ENCODE results near the gene PRR12.

Gene PRR12

DNA sequence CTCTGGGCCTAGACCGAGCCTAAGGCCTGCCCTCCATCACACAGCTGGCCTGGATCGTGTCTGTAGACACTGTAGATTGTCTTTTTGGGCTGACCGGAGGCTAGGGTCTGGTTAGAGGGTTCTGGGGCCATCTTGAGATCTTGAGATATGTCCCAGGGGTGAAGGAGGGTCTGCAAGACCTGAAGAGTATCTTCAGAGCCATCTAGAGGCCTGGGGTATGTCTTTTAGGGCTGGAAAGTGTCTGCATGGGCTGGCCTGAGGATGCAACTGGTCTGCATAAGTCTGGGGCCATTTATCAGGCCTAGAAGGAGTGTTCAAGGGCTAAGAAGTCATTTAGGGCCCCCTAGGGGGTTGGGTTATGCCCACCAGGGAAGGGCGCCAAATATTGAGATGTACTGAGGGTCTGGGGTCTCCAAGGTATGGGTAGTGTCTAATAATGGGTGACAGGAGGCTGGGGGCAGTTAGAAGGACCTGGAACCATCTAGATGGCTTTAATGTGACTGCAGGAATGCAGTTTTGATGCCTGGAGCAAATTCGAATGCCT lies 51.6 kb downstream of the PRR12 start:
- intact Hi-C loops (cut with micrococcal nuclease) = loop anchor here (1.0 to 5.0 kb wide), 2 partner anchors 52 to 190 kb away; partner anchors contain the start of genes ALDH16A1 and PIH1D1
- Mint-ChIP-seq H3K9me3 (no peaks in the 10 kb centered on the region), H3K36me3 (ENCODE audit: low read depth) (peaks cover 58% of the 10 kb centered on the region), H3K27ac (peak overlapping the region; percentile 100), H3K4me1 (ENCODE audit: low read depth) (peaks cover 61% of the 10 kb centered on the region), H3K27me3 (no peaks in the 10 kb centered on the region), H3K4me3 (peak overlapping the region; percentile 99)

DNA sequence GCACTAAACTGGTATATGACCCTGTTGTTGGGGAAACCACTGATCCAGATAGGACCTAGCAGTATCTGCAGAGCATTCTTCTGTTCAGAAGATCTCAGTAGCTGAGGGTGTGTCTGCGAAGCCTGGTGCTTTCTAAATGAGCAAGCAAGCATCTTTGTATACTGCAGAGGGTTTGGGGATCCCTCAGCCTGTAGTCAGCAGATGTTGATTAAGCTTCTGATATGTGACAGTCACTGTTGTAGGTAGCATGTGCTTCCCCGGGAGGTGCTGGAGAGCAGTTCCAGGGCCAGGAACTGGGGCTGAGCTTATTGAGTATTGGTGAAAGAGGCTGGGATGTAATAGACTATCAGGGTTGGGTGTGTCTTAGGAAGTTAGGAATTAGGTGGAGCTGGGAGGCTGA lies 52.5 kb downstream of the PRR12 start:
- H3K36me3 Mint-ChIP-seq (ENCODE audit: low read depth) = peaks cover 67% of the 10 kb centered on the region
- no peak overlapping the region for H3K27ac Mint-ChIP-seq

DNA sequence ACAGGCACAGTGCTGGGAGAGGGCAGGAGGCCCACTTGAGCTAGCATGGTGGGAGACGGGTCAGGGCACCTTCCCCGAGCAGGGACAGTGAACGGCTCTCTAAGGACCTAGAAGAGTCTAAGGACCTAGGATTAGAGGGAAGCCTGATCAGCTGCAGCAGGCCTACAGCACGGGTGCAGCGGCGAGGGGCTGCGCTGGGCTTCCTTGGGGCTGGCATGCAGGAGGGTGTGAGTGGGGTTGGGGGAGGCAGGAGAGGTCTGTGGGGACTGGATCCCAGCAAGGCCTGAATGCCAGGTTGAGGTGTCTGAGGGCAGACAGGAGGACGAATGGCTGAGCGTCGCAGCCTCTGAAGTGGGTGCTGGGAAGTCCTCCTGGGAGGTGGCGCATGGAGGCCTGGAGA lies 54.6 kb downstream of the PRR12 start:
- Mint-ChIP-seq H3K4me3 (no peak overlapping the region), H3K27ac (no peak overlapping the region), H3K27me3 (no peaks in the 10 kb centered on the region), H3K36me3 (ENCODE audit: low read depth) (peaks cover 77% of the 10 kb centered on the region), H3K4me1 (ENCODE audit: low read depth) (peaks cover 39% of the 10 kb centered on the region), H3K9me3 (no peaks in the 10 kb centered on the region)
- intact Hi-C loops (cut with micrococcal nuclease) = no loop called here

More for the DNA sequence above, 52.5 kb downstream of the PRR12 start:
- Mint-ChIP-seq H3K4me1 (ENCODE audit: low read depth) (peaks cover 52% of the 10 kb centered on the region), H3K4me3 (no peak overlapping the region), H3K27me3 (no peaks in the 10 kb centered on the region), H3K9me3 (no peaks in the 10 kb centered on the region)
- intact Hi-C loops (cut with micrococcal nuclease) = loop anchor here (5.0 kb wide), 1 partner anchor 191 kb away; the partner anchor contains the start of genes ALDH16A1 and PIH1D1

DNA sequence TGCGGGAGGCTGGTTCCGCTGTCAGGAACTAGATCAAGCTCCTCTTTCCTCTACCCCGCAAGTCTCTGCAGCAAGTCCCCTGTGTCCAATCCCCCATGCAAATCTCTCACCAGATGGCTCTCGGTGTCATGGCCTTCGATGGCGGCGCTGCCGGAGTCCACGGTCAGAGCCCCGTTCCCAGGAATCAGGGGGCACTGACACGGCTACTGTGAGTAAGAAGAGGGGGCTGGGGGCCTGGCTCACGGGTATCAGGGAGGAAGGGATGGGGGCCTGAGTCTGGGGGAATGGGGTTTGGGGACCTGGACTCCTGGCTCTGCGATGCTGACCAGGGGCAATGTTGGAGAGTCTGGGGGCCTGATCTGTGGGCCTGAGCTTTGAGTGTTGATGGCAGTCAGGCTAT lies 55.0 kb downstream of the PRR12 start:
- H3K27me3 Mint-ChIP-seq = no peaks in the 10 kb centered on the region
- intact Hi-C loops (cut with micrococcal nuclease) = no loop called here
- no peaks in the 10 kb centered on the region for H3K9me3 Mint-ChIP-seq
- H3K36me3 Mint-ChIP-seq (ENCODE audit: low read depth) = peaks cover 77% of the 10 kb centered on the region
- H3K27ac Mint-ChIP-seq = no peak overlapping the region
- no peak overlapping the region for H3K4me3 Mint-ChIP-seq
- peaks cover 35% of the 10 kb centered on the region for H3K4me1 Mint-ChIP-seq (ENCODE audit: low read depth)

DNA sequence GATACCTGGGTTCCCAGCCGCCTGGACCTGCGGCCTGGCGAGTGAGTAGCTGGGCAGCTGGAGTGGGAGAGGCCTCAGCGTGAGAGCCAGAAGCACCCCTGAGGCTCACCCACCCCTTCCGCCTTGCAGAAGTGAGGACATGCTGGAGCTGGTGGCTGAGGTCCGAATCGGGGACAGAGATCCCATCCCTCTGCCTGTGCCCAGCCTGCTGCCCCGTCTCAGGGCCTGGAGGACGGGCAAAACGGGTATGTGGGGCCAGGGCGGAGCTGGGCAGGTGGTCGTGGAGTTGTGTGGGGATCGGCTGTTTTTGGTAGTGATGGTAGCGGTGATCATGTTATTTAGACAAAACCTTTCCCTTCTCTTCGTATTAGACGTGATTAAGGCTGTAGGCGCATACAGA lies 55.6 kb downstream of the PRR12 start:
- peaks cover 33% of the 10 kb centered on the region for H3K4me1 Mint-ChIP-seq (ENCODE audit: low read depth)
- no peak overlapping the region for H3K27ac Mint-ChIP-seq
- intact Hi-C loops (cut with micrococcal nuclease) = no loop called here
- no peak overlapping the region for H3K4me3 Mint-ChIP-seq
- H3K36me3 Mint-ChIP-seq (ENCODE audit: low read depth) = peaks cover 81% of the 10 kb centered on the region
- H3K9me3 Mint-ChIP-seq = no peaks in the 10 kb centered on the region
- H3K27me3 Mint-ChIP-seq = no peaks in the 10 kb centered on the region

DNA sequence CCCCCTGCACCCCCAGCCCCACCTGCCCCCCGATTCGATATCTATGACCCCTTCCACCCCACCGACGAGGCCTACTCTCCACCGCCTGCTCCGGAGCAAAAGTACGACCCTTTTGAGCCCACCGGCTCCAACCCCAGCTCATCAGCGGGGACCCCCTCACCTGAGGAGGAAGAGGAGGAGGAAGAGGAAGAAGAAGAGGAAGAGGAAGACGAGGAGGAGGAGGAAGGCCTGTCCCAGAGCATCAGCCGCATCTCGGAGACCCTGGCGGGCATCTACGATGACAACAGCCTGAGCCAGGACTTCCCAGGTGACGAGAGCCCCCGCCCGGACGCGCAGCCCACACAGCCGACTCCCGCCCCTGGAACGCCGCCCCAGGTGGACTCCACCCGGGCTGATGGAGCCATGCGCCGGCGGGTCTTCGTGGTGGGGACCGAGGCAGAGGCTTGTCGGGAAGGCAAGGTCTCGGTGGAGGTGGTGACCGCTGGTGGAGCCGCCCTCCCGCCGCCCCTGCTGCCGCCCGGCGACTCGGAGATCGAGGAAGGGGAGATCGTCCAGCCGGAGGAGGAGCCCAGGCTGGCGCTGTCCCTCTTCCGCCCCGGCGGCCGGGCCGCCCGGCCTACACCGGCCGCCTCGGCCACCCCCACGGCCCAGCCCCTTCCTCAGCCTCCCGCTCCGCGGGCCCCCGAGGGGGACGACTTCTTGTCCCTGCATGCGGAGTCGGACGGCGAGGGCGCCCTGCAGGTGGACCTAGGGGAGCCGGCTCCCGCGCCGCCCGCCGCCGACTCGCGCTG lies 60.2 kb downstream of the PRR12 start:
- Mint-ChIP-seq H3K4me1 (ENCODE audit: low read depth) (peaks cover under 1% of the 10 kb centered on the region), H3K27ac (no peak overlapping the region), H3K9me3 (no peaks in the 10 kb centered on the region), H3K36me3 (ENCODE audit: low read depth) (peaks cover 96% of the 10 kb centered on the region), H3K4me3 (no peak overlapping the region), H3K27me3 (no peaks in the 10 kb centered on the region)
- intact Hi-C loops (cut with micrococcal nuclease) = no loop called here

DNA sequence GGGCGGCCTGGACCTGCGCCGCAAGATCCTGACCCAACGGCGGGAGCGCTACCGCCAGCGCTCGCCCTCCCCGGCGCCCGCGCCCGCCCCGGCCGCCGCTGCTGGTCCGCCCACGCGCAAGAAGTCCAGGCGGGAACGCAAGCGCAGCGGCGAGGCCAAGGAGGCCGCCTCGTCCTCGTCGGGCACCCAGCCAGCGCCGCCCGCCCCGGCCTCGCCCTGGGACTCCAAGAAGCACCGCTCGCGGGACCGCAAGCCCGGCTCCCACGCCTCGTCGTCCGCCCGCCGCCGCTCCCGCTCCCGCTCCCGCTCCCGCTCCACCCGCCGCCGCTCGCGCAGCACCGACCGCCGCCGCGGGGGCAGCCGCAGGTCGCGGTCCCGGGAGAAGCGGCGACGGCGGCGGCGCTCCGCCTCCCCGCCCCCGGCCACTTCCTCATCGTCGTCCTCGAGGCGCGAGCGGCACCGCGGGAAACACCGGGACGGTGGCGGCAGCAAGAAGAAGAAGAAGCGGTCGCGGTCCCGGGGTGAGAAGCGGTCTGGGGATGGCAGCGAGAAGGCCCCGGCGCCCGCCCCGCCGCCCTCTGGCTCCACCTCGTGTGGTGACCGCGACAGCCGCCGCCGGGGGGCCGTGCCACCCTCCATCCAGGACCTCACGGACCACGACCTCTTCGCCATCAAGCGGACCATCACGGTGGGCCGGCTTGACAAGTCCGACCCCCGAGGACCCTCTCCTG lies 61.0 kb downstream of the PRR12 start:
- H3K36me3 Mint-ChIP-seq (ENCODE audit: low read depth) = peaks cover 96% of the 10 kb centered on the region
- H3K9me3 Mint-ChIP-seq = no peaks in the 10 kb centered on the region
- no peaks in the 10 kb centered on the region for H3K4me1 Mint-ChIP-seq (ENCODE audit: low read depth)
- no peak overlapping the region for H3K4me3 Mint-ChIP-seq
- H3K27ac Mint-ChIP-seq = no peak overlapping the region
- H3K27me3 Mint-ChIP-seq = no peaks in the 10 kb centered on the region
- intact Hi-C loops (cut with micrococcal nuclease) = no loop called here

DNA sequence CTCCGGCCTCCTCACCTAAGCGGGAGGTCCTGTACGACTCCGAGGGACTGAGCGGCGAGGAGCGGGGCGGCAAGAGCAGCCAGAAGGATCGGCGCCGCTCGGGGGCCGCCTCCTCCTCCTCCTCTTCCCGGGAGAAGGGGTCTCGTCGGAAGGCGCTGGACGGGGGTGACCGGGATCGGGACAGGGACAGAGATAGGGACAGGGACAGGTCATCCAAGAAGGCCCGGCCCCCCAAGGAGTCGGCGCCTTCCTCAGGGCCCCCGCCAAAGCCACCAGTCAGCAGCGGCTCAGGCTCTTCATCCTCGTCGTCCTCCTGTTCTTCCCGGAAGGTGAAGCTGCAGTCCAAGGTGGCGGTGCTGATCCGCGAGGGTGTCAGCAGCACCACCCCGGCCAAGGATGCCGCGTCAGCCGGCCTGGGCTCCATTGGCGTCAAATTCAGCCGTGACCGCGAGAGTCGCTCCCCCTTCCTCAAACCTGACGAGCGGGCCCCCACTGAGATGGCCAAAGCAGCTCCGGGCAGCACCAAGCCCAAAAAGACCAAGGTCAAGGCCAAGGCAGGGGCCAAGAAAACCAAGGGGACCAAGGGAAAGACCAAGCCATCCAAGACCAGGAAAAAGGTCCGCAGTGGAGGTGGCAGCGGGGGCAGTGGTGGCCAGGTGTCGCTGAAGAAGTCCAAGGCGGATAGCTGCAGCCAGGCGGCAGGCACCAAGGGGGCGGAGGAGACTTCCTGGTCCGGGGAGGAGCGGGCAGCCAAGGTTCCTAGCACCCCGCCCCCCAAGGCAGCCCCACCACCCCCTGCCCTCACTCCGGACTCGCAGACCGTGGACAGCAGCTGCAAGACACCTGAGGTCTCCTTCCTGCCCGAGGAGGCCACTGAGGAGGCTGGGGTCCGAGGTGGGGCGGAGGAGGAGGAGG lies 61.8 kb downstream of the PRR12 start:
- no peak overlapping the region for H3K4me3 Mint-ChIP-seq
- H3K9me3 Mint-ChIP-seq = no peaks in the 10 kb centered on the region
- no peaks in the 10 kb centered on the region for H3K27me3 Mint-ChIP-seq
- H3K36me3 Mint-ChIP-seq (ENCODE audit: low read depth) = peaks cover 96% of the 10 kb centered on the region
- intact Hi-C loops (cut with micrococcal nuclease) = no loop called here
- H3K4me1 Mint-ChIP-seq (ENCODE audit: low read depth) = no peaks in the 10 kb centered on the region
- no peak overlapping the region for H3K27ac Mint-ChIP-seq

DNA sequence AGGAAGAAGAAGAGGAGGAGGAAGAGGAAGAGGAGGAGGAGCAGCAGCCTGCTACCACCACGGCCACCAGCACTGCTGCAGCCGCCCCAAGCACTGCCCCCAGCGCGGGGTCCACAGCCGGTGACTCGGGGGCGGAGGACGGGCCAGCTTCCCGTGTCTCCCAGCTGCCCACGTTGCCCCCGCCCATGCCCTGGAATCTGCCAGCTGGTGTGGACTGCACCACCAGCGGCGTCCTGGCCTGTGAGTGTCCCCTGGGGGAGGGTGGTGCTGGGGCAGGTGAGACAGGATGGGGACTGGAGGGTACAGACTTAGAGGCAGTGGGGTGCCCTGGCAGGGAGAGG lies 62.5 kb downstream of the PRR12 start:
- H3K4me1 Mint-ChIP-seq (ENCODE audit: low read depth) = no peaks in the 10 kb centered on the region

DNA sequence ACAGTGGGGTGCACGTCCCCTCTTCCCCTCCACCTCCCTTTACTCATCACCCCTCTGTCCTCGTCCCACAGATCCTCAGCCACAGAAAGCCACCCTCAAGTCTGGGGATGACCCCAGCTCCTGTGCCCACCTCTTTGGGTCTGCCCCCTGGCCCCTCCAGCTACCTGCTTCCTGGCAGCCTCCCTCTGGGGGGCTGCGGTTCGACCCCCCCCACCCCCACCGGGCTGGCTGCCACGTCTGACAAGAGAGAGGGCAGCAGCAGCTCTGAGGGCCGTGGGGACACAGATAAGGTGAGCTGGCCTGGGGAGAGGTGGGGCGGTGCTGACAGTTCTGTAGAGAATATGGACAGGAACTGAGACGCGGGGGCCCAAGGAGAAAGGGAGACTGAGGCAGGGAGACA lies 63.6 kb downstream of the PRR12 start:
- no peaks in the 10 kb centered on the region for H3K27me3 Mint-ChIP-seq
- H3K4me1 Mint-ChIP-seq (ENCODE audit: low read depth) = peaks cover 5% of the 10 kb centered on the region
- no peaks in the 10 kb centered on the region for H3K9me3 Mint-ChIP-seq
- no peak overlapping the region for H3K27ac Mint-ChIP-seq
- peaks cover 96% of the 10 kb centered on the region for H3K36me3 Mint-ChIP-seq (ENCODE audit: low read depth)
- intact Hi-C loops (cut with micrococcal nuclease) = no loop called here
- H3K4me3 Mint-ChIP-seq = no peak overlapping the region

More for the DNA sequence above, 62.5 kb downstream of the PRR12 start:
- H3K9me3 Mint-ChIP-seq = no peaks in the 10 kb centered on the region
- no peak overlapping the region for H3K27ac Mint-ChIP-seq
- H3K36me3 Mint-ChIP-seq (ENCODE audit: low read depth) = peaks cover 96% of the 10 kb centered on the region
- no peaks in the 10 kb centered on the region for H3K27me3 Mint-ChIP-seq
- no peak overlapping the region for H3K4me3 Mint-ChIP-seq
- intact Hi-C loops (cut with micrococcal nuclease) = no loop called here

DNA sequence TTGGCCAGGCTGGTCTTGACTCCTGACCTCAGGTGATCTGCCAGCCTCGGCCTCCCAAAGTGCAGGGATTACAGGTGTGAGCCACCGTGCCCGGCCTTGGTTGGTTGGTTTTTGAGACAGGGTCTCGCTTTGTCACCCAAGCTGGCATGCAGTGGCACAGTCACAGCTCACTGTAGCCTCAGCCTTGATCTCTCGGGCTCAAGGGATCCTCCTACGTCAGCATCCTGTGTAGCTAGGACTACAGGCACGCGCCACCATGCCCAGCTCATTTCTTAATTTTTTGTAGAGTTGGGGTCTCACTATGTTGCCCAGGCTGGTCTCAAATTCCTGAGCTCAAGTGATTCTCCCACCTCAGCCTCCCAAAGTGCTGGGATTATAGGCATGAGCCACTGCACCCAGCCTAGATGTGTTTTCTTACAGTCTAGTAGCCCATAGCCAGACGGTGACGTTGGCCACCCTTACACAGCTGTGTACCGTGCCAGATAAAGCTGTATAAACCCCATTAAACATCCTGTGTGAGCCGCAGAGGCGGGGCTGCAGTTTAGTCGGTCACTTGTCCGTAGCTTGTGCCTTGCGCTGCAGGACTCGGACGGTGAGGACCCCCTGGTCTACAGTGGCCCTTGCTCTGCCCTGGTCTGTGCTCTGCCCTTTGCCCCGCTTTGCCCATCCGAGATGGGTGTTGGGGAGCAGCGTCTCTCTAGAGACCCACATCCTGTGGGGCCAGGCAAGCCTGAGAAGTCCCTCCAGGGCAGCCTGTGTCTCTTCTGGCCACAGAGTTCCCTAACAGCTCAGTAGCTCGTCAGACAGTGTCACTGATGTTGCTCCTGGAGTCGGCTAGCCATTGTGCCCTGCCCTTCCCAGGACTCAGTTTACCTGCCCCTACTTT lies 64.8 kb downstream of the PRR12 start:
- no peaks in the 10 kb centered on the region for H3K27me3 Mint-ChIP-seq
- no peak overlapping the region for H3K27ac Mint-ChIP-seq
- H3K36me3 Mint-ChIP-seq (ENCODE audit: low read depth) = peaks cover 96% of the 10 kb centered on the region
- no peaks in the 10 kb centered on the region for H3K9me3 Mint-ChIP-seq
- H3K4me3 Mint-ChIP-seq = no peak overlapping the region
- intact Hi-C loops (cut with micrococcal nuclease) = no loop called here
- peaks cover 6% of the 10 kb centered on the region for H3K4me1 Mint-ChIP-seq (ENCODE audit: low read depth)

DNA sequence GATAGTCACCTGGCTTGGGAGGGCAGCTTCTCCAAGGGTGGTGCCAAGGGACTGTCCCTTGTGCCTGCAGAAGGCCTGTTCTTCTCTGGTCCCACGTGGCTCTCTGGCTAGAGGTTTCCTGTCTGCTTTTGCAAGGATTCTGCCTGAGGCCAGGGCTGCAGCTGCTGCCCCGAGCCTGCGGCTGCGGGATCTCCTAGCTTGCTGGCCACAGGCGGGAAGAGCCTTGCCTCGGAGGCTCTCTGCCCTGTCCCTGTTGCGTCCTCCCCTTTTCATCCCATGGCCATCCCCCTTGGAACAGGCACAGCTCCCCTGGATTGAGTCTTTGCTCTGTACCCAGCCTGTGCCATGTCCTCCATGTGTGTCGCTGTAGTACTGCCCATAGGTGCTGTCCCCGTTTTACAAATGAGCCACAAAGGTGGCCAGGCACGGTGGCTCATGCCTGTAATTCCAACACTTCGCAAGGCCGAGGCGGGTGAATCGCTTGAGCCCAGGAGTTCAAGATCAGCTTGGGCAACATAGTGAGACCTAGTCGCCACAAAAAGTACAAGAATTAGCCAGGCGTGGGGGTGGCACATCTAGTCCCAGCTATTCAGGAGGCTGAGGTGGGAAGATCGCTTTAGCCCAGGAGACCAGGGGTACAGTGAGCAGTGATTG lies 65.6 kb downstream of the PRR12 start:
- Mint-ChIP-seq H3K27me3 (no peaks in the 10 kb centered on the region), H3K4me3 (no peak overlapping the region), H3K27ac (peak overlapping the region; percentile 6), H3K4me1 (ENCODE audit: low read depth) (peaks cover 6% of the 10 kb centered on the region), H3K36me3 (ENCODE audit: low read depth) (peaks cover 96% of the 10 kb centered on the region), H3K9me3 (no peaks in the 10 kb centered on the region)
- intact Hi-C loops (cut with micrococcal nuclease) = no loop called here

All from dendritic cell treated with granulocyte-macrophage colony-stimulating factor and Interleukin-4, amounts not matched to agents 40 ng/mL and 50 ng/mL, for 4 days (primary cell).